ENCODE measurements around the gene R3HDM1.

The R3HDM1 gene

DNA sequence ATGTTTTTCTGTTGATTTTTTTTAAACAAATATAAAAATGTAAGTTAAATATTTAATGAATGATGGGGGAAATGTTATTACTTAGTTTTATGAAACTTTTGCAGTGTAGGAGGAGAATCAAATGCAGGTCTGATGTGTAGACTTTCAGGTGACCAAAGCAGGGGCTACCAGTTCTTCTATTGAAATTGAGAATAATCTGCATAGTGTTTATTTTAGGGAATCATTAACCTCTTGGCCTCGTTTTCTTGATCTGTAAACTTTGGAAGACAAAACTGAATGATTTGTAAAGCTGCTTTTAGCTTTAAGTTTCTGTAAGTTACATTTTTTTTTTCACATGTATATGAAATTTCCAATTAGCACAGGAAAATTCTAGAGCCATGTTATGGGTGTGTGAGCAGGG, 99.2 kb downstream of the R3HDM1 start:
- H2AFZ ChIP-seq (ENCODE audit: low read depth, low read length, severe bottlenecking): no peak overlapping the region
- no peak overlapping the region for H3K27ac ChIP-seq (ENCODE audit: low read depth, low read length)
- H3K9me2 ChIP-seq (replicated peaks; ENCODE audit: insufficient read depth, low read length): no peaks in the 10 kb centered on the region
- H3K79me2 ChIP-seq (ENCODE audit: insufficient read depth, low read length): no peaks in the 10 kb centered on the region
- no peak overlapping the region for H3K9ac ChIP-seq (ENCODE audit: low read length)
- no peaks in the 10 kb centered on the region for H3K27me3 ChIP-seq (ENCODE audit: low read length)
- no peaks in the 10 kb centered on the region for H4K20me1 ChIP-seq (ENCODE audit: low read depth, low read length)
- TF ChIP-seq, protein P1, sequence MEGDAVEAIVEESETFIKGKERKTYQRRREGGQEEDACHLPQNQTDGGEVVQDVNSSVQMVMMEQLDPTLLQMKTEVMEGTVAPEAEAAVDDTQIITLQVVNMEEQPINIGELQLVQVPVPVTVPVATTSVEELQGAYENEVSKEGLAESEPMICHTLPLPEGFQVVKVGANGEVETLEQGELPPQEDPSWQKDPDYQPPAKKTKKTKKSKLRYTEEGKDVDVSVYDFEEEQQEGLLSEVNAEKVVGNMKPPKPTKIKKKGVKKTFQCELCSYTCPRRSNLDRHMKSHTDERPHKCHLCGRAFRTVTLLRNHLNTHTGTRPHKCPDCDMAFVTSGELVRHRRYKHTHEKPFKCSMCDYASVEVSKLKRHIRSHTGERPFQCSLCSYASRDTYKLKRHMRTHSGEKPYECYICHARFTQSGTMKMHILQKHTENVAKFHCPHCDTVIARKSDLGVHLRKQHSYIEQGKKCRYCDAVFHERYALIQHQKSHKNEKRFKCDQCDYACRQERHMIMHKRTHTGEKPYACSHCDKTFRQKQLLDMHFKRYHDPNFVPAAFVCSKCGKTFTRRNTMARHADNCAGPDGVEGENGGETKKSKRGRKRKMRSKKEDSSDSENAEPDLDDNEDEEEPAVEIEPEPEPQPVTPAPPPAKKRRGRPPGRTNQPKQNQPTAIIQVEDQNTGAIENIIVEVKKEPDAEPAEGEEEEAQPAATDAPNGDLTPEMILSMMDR (IDR thresholded peaks at IDR 0.05; ENCODE audit: insufficient read depth, low read length, poor library complexity, severe bottlenecking): no peak
- TF ChIP-seq EZH2phosphoT487 (conservative IDR thresholded peaks at IDR 0.05; ENCODE audit: low read length): no peak
- H3K4me2 ChIP-seq (ENCODE audit: low read depth, low read length, poor library complexity, severe bottlenecking): no peak overlapping the region
- H3K4me3 ChIP-seq (ENCODE audit: insufficient read depth, low read length, poor library complexity, severe bottlenecking): no peak overlapping the region
- H3F3A ChIP-seq (ENCODE audit: insufficient read depth): no peaks in the 10 kb centered on the region; the same call in 1 of the 2 replicates
- peaks cover 11% of the 10 kb centered on the region; the same call in 1 of the 2 replicates for H3K36me3 ChIP-seq (ENCODE audit: low read length)
- no peaks in the 10 kb centered on the region for H3K9me3 ChIP-seq (ENCODE audit: insufficient read depth, low read length)

DNA sequence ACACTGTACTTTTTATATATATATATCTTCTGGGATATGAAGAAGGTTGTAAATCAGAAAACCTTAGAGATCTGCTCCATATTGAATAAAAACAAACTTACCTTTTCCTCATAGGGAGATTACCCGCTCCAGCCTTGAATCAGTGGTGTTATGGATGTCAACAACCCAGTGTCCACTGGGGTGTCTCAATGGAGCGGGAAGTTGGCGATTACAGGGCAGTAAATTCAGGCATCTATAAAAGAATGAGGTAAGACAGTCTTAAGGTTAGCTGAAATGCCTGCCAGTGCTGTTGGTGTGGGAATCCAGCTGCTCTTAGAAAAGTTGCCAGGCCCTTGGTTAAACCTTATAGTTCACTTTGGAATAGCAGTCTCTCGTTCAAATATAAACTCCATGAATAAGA, 102.3 kb downstream of the R3HDM1 start:
- H3K27me3 ChIP-seq (ENCODE audit: low read length): no peaks in the 10 kb centered on the region
- no peaks in the 10 kb centered on the region for H4K20me1 ChIP-seq (ENCODE audit: low read depth, low read length)
- H3K9me2 ChIP-seq (replicated peaks; ENCODE audit: insufficient read depth, low read length): no peaks in the 10 kb centered on the region
- TF ChIP-seq, protein P1 (IDR thresholded peaks at IDR 0.05; ENCODE audit: insufficient read depth, low read length, poor library complexity, severe bottlenecking): no peak
- TF ChIP-seq EZH2phosphoT487 (conservative IDR thresholded peaks at IDR 0.05; ENCODE audit: low read length): no peak
- H3K4me2 ChIP-seq (ENCODE audit: low read depth, low read length, poor library complexity, severe bottlenecking): no peak overlapping the region
- H3K9ac ChIP-seq (ENCODE audit: low read length): no peak overlapping the region
- no peak overlapping the region for H3K27ac ChIP-seq (ENCODE audit: low read depth, low read length)
- no peaks in the 10 kb centered on the region for H3K79me2 ChIP-seq (ENCODE audit: insufficient read depth, low read length)
- no peak overlapping the region for H3K4me3 ChIP-seq (ENCODE audit: insufficient read depth, low read length, poor library complexity, severe bottlenecking)
- peaks cover 29% of the 10 kb centered on the region; the same call in 1 of the 2 replicates for H3K36me3 ChIP-seq (ENCODE audit: low read length)
- H3F3A ChIP-seq (ENCODE audit: insufficient read depth): no peaks in the 10 kb centered on the region; the same call in 1 of the 2 replicates
- no peaks in the 10 kb centered on the region for H3K9me3 ChIP-seq (ENCODE audit: insufficient read depth, low read length)
- no peak overlapping the region for H2AFZ ChIP-seq (ENCODE audit: low read depth, low read length, severe bottlenecking)

- Histone ChIP-seq H3K9ac (ENCODE audit: low read length) (no peak overlapping the region), H3K9me3 (ENCODE audit: insufficient read depth, low read length) (no peaks in the 10 kb centered on the region), H3K27ac (ENCODE audit: low read depth, low read length) (no peak overlapping the region), H3K27me3 (ENCODE audit: low read length) (no peaks in the 10 kb centered on the region), H3K79me2 (ENCODE audit: insufficient read depth, low read length) (no peaks in the 10 kb centered on the region), H2AFZ (ENCODE audit: low read depth, low read length, severe bottlenecking) (no peak overlapping the region), H3F3A (ENCODE audit: insufficient read depth) (no peaks in the 10 kb centered on the region; the same call in 1 of the 2 replicates), H4K20me1 (ENCODE audit: low read depth, low read length) (no peaks in the 10 kb centered on the region), H3K4me2 (ENCODE audit: low read depth, low read length, poor library complexity, severe bottlenecking) (no peak overlapping the region), H3K4me3 (ENCODE audit: insufficient read depth, low read length, poor library complexity, severe bottlenecking) (no peak overlapping the region), H3K9me2 (replicated peaks; ENCODE audit: insufficient read depth, low read length) (no peaks in the 10 kb centered on the region), H3K36me3 (ENCODE audit: low read length) (peaks cover 34% of the 10 kb centered on the region; the same call in 1 of the 2 replicates)
- TF ChIP-seq EZH2phosphoT487 (conservative IDR thresholded peaks at IDR 0.05; ENCODE audit: low read length): no peak
- TF ChIP-seq, protein P1 (IDR thresholded peaks at IDR 0.05; ENCODE audit: insufficient read depth, low read length, poor library complexity, severe bottlenecking): no peak
Observed at GRCh38 chr2:135635212-135635835, 104.0 kb downstream of the R3HDM1 start.
